ENCODE measurements around the gene ALKBH5. TPM values are rescaled to one million over a fixed set of nuclear protein-coding genes. Genes with fewer than 3 reads are reported as not detected.

ALKBH5 gene
- polyA plus RNA-seq, 3 donors: 50.4 to 79.1 (median 78.9) TPM

GRCh38 chr17:18234853-18235380 lies 51.3 kb downstream of the ALKBH5 start:
- no peak for TF ChIP-seq CTCF (IDR thresholded peaks at IDR 0.05)
- Histone ChIP-seq H3K4me1 (ENCODE audit: control insufficient read depth in 1 of 2, insufficient read depth in 2 of 2, low read length in 2 of 2) (no peaks in the 10 kb centered on the region), H3K27ac (ENCODE audit: low read depth in 1 of 2, low read length in 2 of 2) (no peak overlapping the region), H3K36me3 (replicated peaks in 1 of 2; ENCODE audit: control insufficient read depth in 1 of 2, insufficient read depth in 2 of 2, low read length in 2 of 2) (peaks cover 21 to 57% of the 10 kb centered on the region in 2 donors), H4K20me1 (ENCODE audit: insufficient read depth, low read length) (no peaks in the 10 kb centered on the region), H3K4me3 (replicated peaks in 1 of 3; ENCODE audit: low read depth in 2 of 3, low read length in 3 of 3) (no peak overlapping the region), H2AFZ (ENCODE audit: insufficient read depth, low read depth, low read length, poor library complexity, severe bottlenecking) (no peak overlapping the region), H3K27me3 (ENCODE audit: control insufficient read depth in 2 of 2, insufficient read depth in 2 of 2, low read length in 2 of 2) (no peaks in the 10 kb centered on the region), H3K79me2 (ENCODE audit: insufficient read depth, low read length) (no peaks in the 10 kb centered on the region), H3K9ac (ENCODE audit: insufficient read depth, low read length, poor library complexity, severe bottlenecking) (no peak overlapping the region), H3K4me2 (replicated peaks; ENCODE audit: extremely low read depth, low read length, poor library complexity, severe bottlenecking) (no peak overlapping the region), H3K9me3 (replicated peaks in 1 of 2; ENCODE audit: control insufficient read depth in 1 of 2, insufficient read depth in 1 of 2, low read length in 2 of 2) (no peaks in the 10 kb centered on the region)
- no peak overlapping the region for H3K4me3 Mint-ChIP-seq
- H3K27ac Mint-ChIP-seq: peak overlapping the region in 1 of 7 donors; percentile 34
- intact Hi-C loops (cut with micrococcal nuclease): no loop called here
- no peaks in the 10 kb centered on the region for H3K27me3 Mint-ChIP-seq (ENCODE audit: low read depth in 3 of 3)
- DNase-seq: no peak
- no peaks in the 10 kb centered on the region for H3K4me1 Mint-ChIP-seq
- peaks cover 41 to 65% of the 10 kb centered on the region in 2 donors for H3K36me3 Mint-ChIP-seq
- no peaks in the 10 kb centered on the region for H3K9me3 Mint-ChIP-seq
- WGBS (ENCODE audit: insufficient coverage): 99% methylated on average over 18 of the region's 22 CpGs

DNA sequence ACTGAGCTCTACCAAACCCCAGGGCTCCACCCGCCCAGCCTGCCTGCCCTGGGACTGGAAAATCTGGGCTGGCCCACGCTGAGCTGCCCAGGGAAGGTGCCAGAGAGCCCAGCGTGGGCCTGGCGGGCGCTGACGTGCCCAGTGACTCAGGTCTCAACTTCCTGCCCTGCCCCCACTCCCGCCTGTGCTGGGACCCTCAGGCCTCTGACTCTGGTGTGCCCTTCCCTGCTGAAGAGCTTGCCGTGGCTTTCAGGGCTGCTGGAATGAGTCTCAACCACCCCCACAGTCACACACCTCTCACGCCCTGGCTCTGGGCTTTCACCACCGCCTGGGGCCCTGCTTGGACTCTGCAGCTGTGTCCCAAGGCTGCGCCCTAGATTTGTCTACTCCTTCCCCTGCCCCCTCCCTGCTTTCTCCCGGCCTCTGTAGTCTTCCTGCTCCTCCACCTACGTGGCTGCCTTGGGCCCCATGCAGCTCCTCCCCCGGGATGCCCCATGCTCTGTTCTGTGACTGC lies 52.2 kb downstream of the ALKBH5 start:
- Mint-ChIP-seq H3K27ac (peak overlapping the region in 3 of 7 donors; percentile 24 to 52 (median 30)), H3K27me3 (ENCODE audit: low read depth in 3 of 3) (peaks cover 0 to under 1% (median 0%) of the 10 kb centered on the region in 3 donors), H3K4me3 (no peak overlapping the region), H3K4me1 (no peaks in the 10 kb centered on the region), H3K36me3 (peaks cover 43 to 65% of the 10 kb centered on the region in 2 donors), H3K9me3 (no peaks in the 10 kb centered on the region)
- H3K4me2 ChIP-seq (replicated peaks; ENCODE audit: extremely low read depth, low read length, poor library complexity, severe bottlenecking): no peak overlapping the region
- H3K4me3 ChIP-seq (replicated peaks in 1 of 3; ENCODE audit: low read depth in 2 of 3, low read length in 3 of 3): no peak overlapping the region
- no peaks in the 10 kb centered on the region for H4K20me1 ChIP-seq (ENCODE audit: insufficient read depth, low read length)
- H3K9ac ChIP-seq (ENCODE audit: insufficient read depth, low read length, poor library complexity, severe bottlenecking): no peak overlapping the region
- H3K36me3 ChIP-seq (replicated peaks in 1 of 2; ENCODE audit: control insufficient read depth in 1 of 2, insufficient read depth in 2 of 2, low read length in 2 of 2): peaks cover 24 to 57% of the 10 kb centered on the region in 2 donors
- no peaks in the 10 kb centered on the region for H3K79me2 ChIP-seq (ENCODE audit: insufficient read depth, low read length)
- no peak overlapping the region for H3K27ac ChIP-seq (ENCODE audit: low read depth in 1 of 2, low read length in 2 of 2)
- no peaks in the 10 kb centered on the region for H3K27me3 ChIP-seq (ENCODE audit: control insufficient read depth in 2 of 2, insufficient read depth in 2 of 2, low read length in 2 of 2)
- intact Hi-C loops (cut with micrococcal nuclease): no loop called here
- no peak for DNase-seq
- H2AFZ ChIP-seq (ENCODE audit: insufficient read depth, low read depth, low read length, poor library complexity, severe bottlenecking): no peak overlapping the region
- WGBS (ENCODE audit: insufficient coverage): 74% methylated on average over 13 of the region's 14 CpGs
- H3K9me3 ChIP-seq (replicated peaks in 1 of 2; ENCODE audit: control insufficient read depth in 1 of 2, insufficient read depth in 1 of 2, low read length in 2 of 2): no peaks in the 10 kb centered on the region
- TF ChIP-seq CTCF (IDR thresholded peaks at IDR 0.05): no peak
- H3K4me1 ChIP-seq (ENCODE audit: control insufficient read depth in 1 of 2, insufficient read depth in 2 of 2, low read length in 2 of 2): no peaks in the 10 kb centered on the region

Data from CD14-positive monocyte (primary cell).